ENCODE measurements around the gene MTX2.

The MTX2 gene

DNA sequence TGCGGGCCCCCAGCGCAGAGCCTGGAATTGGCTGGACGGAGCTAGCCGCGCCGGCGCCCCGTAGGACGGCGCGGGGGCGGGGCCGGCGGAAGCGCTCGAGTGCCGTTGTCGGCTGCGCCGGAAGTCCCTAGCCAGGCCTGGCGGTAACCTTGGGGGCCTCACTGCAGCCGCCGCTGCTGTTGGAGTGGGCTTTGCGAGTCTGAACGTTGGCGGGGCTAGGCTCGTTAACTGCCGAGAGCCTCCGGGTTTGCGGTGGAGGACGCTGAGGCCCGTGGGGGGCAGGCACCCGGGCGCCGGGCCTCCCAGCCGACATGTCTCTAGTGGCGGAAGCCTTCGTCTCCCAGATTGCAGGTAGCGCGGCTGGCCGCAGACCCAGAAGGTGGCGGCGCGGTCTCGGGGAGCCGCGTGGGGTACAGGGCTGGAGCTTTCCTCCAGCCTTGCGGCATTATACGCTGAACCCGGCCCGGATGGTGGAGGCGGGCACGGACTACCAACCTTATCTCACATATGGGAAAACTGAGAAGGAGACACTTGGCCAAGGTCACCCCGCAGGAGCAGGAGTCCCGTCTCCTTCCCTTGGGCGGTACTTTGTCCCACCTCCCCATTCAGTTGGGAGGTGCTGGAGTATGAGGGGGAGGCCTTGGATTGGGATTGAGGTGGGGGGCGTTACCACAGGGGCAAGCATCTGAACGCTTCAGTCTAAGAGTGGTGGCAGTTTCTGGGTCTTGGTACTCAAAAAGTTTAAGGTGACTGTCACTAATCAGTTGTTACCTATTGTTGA lies at the start of gene MTX2:
MTX2 (plus strand) TSS at position 124 of the 781 bp plus-strand sequence; CDS start at position 312, 188 bp downstream.
- peak; percentile 86 for DNase-seq

DNA sequence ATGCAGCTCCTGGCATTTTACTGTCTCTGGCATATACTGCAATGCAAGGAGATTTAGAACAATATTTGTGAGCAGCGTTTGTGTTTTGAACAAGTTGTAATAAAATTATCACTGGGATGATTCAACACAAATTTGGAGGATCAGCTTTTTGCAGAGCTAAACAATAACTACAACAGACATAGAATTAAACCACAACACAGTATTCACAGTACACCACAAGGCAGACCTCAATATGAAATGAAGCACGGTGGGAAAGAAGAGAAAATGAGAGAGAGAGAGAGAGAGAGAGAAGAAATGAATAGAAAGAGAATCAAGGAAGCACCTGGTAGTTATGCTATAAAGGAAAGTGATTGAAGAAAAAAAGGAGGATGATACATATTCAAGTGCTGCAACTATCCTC lies 41.4 kb upstream of the MTX2 start:
- no peak for DNase-seq

DNA sequence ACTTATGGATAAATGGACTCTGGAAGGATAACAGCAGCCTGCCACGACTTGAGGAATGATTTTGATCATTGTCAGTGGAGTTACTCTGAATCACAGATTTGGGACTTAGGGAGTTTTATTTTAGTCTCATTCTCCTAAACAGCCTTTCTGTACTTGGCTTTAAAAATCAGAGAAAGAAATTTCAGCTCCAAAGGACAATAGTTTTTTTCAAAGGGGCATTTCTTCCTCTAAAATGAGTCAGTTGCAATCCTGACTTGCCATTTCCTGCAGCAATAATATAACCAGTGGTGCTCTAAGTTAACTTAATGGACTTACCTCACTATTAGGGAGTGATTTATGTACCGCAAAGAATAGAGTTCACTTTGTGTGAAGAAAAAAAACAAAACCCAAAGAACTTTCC lies 35.1 kb upstream of the MTX2 start:
- DNase-seq, result no peak

DNA sequence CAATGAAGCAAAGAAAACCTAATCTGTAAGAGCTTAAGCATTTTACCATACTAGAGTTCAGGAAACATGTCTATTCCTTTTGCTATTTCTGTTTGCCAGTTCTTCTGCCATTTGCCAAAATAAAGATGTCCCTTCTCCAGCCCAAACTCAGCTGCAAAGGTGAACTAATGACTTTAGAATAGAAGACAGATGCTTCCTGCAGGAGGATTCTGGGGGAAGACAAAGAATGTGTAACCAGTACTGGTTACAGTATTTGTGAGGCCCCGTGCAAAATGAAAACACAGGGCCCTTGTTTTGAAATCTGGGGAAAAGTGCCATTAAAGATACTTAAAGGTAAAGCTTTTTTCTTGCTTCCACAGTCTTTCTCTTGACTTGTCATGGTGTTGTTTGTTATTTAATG lies 34.3 kb upstream of the MTX2 start:
- DNase-seq, result no peak

DNA sequence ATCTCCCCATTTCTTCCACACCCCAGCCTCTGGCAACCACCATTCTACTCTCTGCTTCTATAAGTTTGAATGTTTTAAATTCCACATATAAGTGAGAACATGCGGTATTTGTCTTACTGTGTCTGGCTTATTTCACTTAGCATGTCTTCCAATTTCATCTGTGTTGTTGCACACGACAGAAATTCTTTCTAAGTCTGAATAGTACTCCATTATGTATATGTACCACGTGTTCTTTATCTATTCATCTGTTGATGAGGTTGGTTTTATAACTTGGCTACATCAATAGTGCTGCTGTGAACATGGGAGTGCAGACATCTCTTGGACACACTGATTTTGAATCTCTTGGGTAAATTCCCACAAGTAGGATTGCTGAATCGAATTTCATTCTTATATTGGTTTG lies 31.8 kb upstream of the MTX2 start:
- DNase-seq, result no peak

DNA sequence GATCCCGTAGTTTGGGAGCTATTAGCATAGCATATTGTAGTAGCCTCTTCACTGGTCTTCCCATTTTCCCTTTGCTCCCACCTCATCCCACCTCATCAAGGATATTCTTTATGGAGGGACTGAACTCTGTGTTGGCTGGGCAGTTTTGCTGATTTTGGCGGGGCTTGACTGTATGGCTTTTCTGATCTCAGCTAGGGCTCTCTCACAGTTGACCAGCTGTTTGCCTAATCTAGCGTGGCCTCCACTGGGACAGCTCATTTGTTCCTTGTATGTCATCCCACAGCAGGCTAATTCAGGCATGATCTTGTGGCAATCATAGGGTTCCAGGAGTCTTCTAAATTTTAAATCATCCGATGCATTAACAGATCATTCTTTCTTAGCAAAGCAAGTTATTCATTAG lies 30.2 kb upstream of the MTX2 start:
- DNase-seq, result no peak

DNA sequence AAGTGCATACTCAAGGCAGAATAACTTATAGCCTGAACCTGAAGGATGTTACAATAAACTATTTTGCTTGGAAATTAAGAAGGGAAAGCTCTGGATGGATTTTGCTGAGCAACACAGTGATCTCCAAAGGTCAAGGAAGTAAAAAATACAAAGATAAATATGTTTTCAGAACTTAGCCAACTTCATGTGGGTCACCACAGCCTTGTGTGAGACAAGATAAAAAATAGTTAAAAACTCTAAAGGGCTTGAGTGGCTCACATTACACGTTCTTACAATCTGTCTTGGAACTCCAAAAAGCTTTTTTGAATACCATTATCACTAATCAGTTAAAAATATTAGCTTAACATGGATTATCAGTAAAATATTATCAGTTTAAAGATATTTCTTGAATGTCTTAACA lies 28.9 kb upstream of the MTX2 start:
- DNase-seq, result no peak

DNA sequence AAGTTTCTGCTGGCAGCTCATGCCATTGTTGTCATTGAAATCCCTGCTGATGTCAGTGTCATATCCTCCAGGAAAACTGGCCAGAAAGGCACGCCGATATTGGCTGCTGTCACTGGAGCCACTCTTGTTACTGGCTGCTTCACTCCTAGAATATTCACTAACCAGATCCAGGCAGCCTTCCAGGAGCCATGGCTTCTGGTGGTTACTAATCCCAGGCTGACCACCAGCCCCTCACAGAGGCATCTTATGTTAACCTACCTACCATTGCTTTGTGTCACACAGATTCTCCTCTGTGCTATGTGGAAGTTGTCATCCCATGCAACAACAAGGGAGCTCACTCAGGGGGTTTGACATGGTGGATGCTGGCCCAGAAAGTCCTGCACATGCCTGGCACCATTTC lies 27.0 kb upstream of the MTX2 start:
- DNase-seq, result no peak

DNA sequence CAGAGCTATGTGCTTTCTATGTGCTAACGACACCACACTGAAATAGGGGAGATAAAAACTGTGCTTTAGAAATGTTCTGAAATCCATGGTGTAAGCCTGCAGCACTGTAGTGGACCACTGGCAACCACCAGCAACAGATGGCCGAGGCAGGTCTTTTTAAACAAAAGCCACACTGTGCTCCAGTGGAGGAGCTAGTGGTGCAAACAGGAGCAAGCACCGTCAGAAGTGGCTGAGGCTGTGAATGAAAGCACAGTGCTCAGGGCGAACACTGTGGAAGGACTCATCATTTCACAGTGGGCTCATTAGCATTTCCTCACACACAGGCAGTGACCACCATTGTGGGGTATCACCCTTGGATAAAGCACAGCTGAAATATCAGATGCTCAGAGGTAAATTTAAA lies 22.9 kb upstream of the MTX2 start:
- no peak for DNase-seq

DNA sequence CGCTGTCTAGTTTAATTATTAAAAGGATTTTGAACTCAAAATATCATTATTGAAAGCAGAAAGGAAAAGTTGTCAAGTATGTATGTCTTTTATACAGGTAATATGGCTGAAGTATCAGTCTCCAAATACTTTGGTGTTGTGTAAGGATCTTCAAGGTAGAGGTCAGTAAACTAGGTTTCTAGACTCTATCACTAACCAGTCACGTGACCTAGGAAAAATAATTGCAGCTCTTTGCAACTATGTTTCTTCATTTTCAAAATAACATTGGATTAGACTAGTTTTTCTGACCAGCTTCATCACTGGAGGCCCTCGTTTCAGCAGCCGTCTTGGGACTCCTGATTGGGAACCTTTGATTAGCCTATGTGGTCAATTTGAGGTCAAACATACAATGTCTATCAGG lies 21.4 kb upstream of the MTX2 start:
- no peak for DNase-seq

DNA sequence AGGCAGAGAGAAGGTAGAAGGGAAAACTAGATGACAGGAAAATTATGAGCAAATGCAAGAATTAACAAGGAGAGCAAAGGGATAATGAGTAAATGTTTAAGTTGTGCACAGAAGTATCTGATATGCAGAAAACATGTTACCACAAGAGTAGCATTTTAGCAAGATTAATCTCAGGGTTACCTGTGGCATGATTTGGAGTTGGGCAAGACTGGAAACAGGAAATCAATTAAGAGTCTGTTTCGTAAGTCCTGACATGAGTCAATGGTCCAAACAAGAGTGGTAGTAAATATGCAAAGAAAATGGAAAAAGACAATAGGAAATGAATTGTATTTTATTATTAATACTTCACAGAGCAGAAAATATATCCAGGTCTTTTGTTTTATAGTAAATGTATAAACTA lies 17.3 kb upstream of the MTX2 start:
- no peak for DNase-seq

DNA sequence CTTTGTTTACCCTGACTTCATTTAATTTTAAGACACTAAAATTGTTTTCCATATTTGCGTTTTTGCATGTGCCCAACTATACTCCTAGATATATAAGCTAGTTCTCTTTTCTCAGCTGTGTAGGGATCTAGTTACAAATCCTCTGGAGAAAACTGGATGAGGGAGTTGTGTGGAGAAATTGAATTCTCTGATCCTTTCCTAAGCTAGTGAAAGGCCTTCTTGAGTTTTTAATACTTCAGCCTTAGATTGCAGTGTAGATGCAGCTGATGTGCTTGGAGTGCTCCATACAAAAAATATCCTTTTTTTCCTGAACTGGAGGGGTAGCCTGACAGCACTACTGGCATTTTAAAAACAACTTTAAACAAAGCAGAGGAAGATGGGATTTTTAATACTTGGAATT lies 8.6 kb upstream of the MTX2 start:
- DNase-seq, result no peak

DNA sequence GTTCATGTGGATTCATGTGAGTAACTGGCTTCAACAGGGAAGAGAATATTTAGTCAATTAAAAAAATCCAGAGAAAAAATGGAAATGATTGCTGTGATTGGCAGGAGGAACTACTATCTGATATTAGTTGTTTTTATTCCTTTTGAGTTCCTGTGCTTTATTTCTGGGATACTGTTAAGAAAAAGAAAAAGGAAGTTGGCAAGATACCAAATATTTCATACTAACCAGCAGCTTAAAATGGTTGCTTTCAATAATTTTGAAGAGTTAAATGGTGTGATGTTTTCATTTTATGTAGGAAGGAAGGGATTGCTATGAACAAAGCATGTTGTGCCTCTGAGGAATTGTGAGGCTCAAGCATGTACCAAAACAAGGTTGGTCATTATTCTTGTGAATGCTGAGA lies 8.1 kb upstream of the MTX2 start:
- no peak for DNase-seq

DNA sequence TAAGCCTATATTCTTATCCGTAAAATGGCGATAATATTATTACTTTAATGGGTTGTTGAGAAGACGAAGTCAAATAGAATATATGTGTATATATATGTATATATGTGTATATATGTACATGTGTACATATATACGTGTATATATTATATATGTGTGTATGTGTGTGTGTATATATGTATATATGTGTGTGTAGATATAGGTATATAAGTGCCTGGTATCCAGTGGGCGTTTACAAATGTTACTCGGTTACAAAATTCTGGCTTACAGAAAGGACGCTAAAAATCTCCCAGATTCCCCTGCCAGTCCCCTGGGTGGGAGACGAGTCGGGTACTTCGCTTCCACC lies 295 bp upstream of the MTX2 start:
- no peak for DNase-seq

DNA sequence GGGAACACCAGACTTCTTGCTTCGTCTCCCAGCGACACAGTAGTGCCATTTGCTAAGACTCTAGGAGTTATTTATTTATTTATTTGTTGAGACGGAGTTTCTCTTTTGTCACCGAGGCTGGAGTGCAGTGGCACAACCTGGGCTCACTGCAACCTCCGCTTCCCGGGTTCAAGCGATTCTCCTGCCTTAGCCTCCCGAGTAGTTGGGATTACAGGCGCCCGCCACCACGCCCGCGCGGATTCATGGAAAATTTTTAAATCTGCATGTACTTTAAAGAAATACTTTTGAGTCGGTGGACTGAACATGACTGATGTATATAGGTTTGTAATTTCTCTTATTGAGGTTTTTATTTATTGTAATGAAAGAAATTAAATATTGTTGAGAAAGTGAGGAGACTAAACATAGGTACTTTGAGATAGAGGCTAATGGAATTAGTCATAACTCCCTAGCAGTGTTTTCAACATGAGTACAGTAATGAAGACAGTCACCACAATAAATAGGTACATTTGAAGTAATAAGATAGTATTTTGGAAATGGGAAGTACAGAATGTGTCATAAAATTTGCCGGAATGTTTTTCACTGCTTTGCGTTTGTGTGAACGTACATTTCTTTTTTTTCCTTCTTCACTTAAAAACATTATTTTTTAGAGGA lies 983 bp downstream of the MTX2 start:
- DNase-seq, result no peak

DNA sequence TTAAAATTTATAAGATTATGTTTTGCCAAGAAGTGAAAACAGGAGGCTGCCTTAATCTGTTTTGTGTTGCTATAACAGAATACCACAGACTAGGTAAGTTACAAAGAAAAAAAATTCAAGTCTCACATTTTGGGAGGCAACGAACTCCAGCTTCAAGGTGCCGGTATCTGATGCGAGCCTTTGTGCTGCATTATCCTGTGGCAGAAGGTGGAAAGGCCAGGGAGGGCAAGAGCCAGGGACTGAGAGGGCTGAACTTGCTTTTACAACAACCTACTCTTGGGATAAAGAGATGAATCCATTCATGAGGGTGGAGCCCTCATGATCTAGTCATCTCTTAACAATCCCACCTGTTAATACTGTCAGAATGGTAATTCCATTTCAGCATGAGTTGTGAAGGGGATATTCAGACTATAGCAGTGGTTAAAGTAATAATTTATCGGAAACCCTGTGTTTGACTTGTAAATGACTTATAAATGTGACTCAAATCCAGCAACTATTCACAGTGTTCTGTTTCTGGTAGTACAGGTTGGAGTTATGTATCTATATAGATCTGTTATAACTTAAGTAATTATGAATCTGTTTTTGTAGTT lies 3.7 kb downstream of the MTX2 start:
- no peak for DNase-seq

DNA sequence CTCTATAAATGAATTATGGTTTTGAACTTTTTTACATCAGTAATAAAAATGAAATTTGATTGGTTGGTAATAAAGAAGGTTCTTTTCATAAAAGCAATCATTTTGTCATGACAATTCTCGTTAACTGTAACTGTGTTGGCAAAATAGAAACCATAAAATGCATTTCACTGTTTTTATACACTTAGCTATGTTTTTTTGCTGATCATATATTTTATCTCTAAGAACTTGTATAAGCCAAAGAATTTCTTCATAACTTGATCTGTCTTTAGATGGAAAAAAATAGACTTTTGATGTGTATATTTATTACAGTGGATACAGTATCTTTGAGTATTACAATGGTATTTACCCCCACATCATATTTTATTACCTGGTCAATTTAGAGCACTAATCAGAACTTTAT lies 9.7 kb downstream of the MTX2 start:
- no peak for DNase-seq

DNA sequence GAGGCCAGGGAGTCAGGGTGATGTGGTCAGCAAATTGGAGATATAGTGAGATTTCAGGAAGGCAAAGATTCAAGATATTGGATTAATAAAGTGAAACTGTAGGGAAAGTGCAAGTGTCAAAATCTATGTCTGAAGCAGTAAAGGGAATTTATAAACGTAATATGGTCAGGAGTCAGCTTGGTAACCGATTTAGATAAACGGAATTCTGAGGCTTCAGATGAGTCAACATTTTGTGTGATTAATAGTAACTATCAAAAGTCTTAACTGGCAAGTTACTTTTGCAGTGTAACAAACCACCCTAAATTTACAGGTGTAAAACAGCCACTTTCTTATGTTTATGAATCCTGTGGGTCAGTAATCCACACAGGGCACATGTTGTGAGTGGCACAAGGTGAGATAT lies 10.9 kb downstream of the MTX2 start:
- DNase-seq, result no peak

DNA sequence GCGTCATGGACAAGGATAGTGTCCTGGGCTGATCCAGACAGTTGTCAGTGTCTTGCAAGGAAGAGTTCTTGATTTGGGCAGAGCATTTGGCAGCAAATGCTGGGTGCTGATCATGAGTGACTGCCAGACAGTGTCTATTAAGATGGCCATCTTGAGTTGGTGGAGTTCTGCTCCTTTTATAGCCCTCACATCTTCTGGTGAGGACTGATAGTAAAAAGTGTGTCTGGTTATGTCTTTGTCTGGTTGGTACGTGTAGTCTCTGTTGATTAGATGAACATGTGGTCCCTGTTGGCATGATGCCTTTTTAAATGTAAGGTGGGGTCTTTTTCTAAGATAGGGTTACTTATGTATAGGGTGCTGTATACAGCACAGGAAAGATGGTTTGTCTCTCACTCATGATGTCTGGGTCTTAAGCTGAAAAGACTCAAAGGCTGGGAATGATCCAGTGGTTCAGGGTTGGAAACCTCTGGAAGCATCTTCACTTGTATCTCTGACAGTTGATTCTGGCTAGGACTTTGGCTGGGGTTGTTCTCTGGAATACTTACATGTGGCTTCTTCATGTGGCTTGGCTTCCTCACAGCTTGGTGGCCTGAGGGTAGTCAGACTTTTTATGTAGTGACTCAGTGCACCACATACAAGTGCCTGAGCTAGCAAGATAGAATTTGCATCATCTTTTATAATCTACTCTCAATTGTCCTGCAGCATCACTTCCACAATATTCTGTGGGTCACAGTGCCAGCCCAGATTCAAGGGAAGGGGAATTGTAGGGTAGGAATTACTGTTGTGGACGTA lies 11.8 kb downstream of the MTX2 start:
- DNase-seq, result no peak

DNA sequence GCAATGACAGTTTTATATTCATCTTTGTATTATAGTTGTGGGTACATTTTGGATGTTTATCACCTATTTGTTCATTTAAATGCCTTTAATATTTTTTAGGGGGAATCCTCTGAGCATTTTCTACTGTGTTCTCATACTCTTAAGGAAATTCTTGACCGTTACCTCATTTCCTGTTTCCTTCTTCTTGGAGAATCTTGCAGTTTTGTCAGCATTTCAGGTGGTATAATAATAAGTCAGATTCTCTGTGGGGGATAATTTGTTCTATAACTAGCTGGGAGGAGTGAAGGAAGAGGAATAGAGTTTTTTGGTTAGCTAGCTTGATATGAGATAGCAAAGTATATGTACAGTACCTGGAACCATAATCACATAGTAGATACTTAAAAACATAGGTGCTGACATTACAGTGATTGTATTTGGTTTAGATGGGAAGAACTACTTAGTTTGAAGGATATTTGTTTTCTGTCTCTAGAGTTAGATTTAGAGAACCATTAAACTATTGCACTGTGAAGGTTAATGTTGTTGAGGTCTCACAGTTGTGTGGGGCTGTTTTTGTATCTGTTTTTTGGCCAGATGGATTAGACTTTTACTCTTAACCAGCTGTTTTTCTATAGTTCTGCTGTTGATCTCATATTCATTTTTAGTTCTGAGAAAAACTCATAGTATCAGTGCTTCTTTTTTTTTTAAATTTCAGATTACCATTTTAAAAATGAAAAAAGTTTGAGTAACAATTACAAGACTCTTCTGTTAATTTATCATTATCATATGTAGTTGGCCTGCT lies 14.2 kb downstream of the MTX2 start:
- DNase-seq, result no peak

DNA sequence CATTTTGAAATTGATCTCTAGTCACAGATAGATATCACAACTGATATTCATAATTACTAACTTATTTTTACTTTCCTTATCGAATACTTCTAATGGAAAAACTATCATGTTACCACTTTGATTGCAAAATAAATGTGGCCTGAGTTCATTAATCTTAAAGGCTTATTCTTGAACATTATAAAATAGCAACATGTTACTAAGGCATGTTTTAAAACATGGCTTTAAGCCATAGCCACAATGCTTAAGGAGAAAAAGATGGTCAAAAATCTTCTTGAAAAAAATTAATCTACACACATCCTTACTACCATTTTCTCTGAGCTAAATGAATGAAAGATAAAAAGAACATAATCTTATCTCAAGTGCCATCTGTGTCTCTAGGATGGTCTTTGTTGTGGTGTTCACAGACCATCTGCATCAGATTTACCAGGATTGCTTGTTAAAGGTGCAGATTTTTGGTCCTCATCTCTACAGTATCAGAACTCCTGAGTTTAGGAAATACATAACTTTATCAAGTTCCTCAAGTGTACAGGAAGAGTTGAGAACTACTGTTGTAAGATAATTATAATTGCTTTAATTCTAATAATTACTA lies 15.3 kb downstream of the MTX2 start:
- no peak for DNase-seq

DNA sequence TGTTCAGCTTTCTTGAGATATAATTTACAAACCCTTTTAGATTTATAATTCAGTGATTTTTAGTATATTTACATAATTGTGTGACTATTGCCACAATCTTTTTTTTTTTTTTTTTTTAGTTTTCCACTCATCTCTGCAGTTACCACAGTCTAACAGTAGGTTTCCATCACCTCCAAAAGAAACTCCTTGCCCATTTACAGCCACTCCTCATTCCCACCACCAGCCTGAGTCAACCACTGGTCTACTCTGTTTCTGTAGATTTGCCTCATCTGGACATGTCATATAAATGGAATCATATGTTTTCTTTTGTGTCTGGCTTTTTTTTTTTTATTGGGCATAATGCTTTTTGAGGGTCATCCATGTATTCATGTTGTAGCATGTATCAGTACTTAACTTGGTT lies 16.1 kb downstream of the MTX2 start:
- DNase-seq, result no peak

DNA sequence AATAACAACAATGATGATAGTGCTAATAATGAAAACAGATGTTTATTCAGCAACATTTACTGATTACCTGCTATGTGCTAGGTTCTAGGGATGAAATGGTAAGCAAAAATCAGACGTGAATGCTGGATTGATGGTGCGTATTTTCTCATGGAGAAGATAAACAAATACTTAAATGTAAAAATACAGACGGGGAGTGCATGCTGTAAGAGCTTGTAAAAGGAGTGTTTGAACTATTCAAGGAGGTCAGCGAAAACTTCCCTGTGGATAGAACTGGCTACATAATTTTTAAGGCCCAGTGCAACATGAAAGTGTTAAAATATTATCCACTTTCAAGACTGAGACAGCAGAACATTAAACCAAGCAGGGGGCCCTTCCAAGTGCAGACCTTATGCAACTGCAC lies 22.1 kb downstream of the MTX2 start:
- no peak for DNase-seq
